NB4 (cell line): ENCODE data around the gene DLG2.

Experiments
- POLR2A ChIP-seq: IDR thresholded peaks from 2 replicates; pipeline ENCODE4 v1.6.1; 2011; ENCODE audit warnings: mild to moderate bottlenecking; ENCODE audit not compliant: insufficient read length; ENCODE audit errors: extremely low read depth
- TF ChIP-seq, protein P1 (sequence below): IDR thresholded peaks from one replicate; pipeline ENCODE4 v1.5.1; 2012; ENCODE audit warnings: low read depth, low read length

DNA sequence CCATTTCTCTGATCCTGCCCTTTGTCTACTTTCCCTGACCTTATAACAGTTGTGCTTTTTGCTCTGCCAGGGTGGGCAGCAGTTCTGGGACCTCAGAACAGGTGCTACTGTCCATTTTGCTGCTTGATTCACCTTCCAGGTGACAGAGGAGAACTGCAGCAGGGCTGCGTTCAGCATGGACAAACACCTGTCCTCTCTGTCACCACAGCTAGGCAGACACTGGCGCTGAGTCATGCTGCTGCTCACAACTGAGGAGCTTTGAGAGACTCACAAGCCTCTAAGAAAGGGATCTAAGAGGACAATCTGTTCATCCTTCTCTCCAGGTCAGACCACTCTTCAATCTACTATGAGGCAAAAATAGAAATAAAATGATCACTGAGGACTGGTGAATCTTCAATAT, 1196.5 kb downstream of the DLG2 start:
- TF ChIP-seq, protein P1, sequence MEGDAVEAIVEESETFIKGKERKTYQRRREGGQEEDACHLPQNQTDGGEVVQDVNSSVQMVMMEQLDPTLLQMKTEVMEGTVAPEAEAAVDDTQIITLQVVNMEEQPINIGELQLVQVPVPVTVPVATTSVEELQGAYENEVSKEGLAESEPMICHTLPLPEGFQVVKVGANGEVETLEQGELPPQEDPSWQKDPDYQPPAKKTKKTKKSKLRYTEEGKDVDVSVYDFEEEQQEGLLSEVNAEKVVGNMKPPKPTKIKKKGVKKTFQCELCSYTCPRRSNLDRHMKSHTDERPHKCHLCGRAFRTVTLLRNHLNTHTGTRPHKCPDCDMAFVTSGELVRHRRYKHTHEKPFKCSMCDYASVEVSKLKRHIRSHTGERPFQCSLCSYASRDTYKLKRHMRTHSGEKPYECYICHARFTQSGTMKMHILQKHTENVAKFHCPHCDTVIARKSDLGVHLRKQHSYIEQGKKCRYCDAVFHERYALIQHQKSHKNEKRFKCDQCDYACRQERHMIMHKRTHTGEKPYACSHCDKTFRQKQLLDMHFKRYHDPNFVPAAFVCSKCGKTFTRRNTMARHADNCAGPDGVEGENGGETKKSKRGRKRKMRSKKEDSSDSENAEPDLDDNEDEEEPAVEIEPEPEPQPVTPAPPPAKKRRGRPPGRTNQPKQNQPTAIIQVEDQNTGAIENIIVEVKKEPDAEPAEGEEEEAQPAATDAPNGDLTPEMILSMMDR: no peak
- no peak for TF ChIP-seq POLR2A
